ENCODE results near the gene BIRC7.

Gene BIRC7

GRCh38 chr20:63258781-63259180 lies 23.1 kb downstream of the BIRC7 start:
- TF ChIP-seq CTCF (conservative IDR thresholded peaks at IDR 0.05; ENCODE audit: low read length), result no peak
- DNase-seq (ENCODE audit: low read depth), result no peak
- H3K4me3 ChIP-seq (ENCODE audit: low read length), result no peak overlapping the region

- TF ChIP-seq CTCF (conservative IDR thresholded peaks at IDR 0.05; ENCODE audit: low read length), result no peak
- DNase-seq (ENCODE audit: low read depth), result no peak
- no peak overlapping the region for H3K4me3 ChIP-seq (ENCODE audit: low read length)
Observed at GRCh38 chr20:63259734-63260460, 24.2 kb downstream of the BIRC7 start.

GRCh38 chr20:63260521-63260920 lies 24.8 kb downstream of the BIRC7 start:
- no peak for TF ChIP-seq CTCF (conservative IDR thresholded peaks at IDR 0.05; ENCODE audit: low read length)
- no peak for DNase-seq (ENCODE audit: low read depth)
- no peak overlapping the region for H3K4me3 ChIP-seq (ENCODE audit: low read length)

GRCh38 chr20:63261060-63261794 lies 25.5 kb downstream of the BIRC7 start:
- TF ChIP-seq CTCF (conservative IDR thresholded peaks at IDR 0.05; ENCODE audit: low read length), result no peak
- H3K4me3 ChIP-seq (ENCODE audit: low read length), result no peak overlapping the region
- no peak for DNase-seq (ENCODE audit: low read depth)

- no peak for TF ChIP-seq CTCF (conservative IDR thresholded peaks at IDR 0.05; ENCODE audit: low read length)
- no peak for DNase-seq (ENCODE audit: low read depth)
- H3K4me3 ChIP-seq (ENCODE audit: low read length), result no peak overlapping the region
Observed at GRCh38 chr20:63261795-63262528, 26.3 kb downstream of the BIRC7 start.

GRCh38 chr20:63262836-63263235 lies 27.1 kb downstream of the BIRC7 start:
- no peak overlapping the region for H3K4me3 ChIP-seq (ENCODE audit: low read length)
- TF ChIP-seq CTCF (conservative IDR thresholded peaks at IDR 0.05; ENCODE audit: low read length), result no peak
- no peak for DNase-seq (ENCODE audit: low read depth)
